Spleen (tissue), 7 donors: ENCODE results near the gene STYK1.

Experiments used
- POLR2A ChIP-seq, 3 donors: fragments of 450-650 bp; IDR thresholded peaks; one replicate each; pipeline ENCODE4 v1.5.1; 2017; ENCODE audit warnings: antibody characterized with exemption in 3 of 3, mild to moderate bottlenecking in 1 of 3
- TF ChIP-seq, protein P1 (sequence below), 11 experiments: fragments of 200-600 bp in 7 of 11; fragments of 450-650 bp in 4 of 11; sonication (generic) in 4 of 11; IDR thresholded peaks in 8 of 11; conservative IDR thresholded peaks in 3 of 11; 1 replicate in 7 of 11; 2 replicates in 4 of 11; pipeline versions ENCODE4 v1.4.0 to v1.8.0; 2016 to 2021; ENCODE audit warnings: antibody characterized with exemption in 11 of 11, inconsistent platforms in 4 of 11, mild to moderate bottlenecking in 1 of 11
- donor health status: DM: no; HTN: no; CAD: no; lungs with moderate emphysema.
- donor health status: DM: no; HTN: no; CAD: no.
- donor health status: DM: no; HTN: no; CAD: no.

DNA sequence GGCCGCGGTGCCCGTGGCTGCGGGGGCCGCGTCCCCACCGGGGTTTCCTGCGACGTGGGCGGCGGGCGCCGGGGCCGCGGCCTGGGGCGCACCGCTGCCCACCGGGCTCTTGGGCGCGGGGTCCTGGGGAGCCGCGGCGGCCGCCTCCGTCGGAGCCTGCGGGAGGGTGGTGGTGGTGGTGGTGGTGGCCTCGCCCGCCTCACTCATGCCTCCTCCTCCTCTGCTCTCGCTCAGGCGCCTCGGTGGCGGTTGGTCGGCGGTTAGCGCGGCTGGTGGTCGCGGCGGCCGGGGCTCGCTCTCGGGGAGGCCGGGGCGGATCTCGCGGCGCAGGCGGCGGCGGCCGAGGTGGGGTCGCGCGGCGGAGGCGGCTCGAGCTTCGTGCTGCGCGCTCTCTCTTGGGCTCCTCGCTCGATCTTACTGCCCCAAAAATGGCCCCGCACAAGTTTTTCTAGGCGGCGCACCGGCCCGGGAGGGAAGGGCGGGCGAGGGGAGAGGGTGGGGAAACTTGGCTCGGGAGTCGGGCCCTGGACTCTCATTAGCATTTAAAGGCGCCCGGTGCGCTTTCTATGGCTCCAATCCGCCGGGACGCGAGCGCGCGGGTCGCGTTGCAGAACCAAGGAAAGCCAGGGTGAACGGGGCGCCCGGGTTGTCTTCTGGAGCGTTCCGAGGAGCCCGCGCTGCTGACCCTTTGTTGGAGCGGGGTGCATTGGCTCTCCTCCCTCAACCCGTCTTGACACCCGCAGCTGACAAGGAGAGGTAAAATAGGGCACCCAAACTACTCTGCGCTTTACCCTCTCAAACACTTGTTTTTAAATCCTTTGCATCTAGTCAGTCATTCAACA lies 49.3 kb upstream of the STYK1 start, which contains the start of gene YBX3:
- peak in 1 of 3 donors; percentile 67 for TF ChIP-seq POLR2A (IDR thresholded peaks at IDR 0.05)
- TF ChIP-seq, protein P1, sequence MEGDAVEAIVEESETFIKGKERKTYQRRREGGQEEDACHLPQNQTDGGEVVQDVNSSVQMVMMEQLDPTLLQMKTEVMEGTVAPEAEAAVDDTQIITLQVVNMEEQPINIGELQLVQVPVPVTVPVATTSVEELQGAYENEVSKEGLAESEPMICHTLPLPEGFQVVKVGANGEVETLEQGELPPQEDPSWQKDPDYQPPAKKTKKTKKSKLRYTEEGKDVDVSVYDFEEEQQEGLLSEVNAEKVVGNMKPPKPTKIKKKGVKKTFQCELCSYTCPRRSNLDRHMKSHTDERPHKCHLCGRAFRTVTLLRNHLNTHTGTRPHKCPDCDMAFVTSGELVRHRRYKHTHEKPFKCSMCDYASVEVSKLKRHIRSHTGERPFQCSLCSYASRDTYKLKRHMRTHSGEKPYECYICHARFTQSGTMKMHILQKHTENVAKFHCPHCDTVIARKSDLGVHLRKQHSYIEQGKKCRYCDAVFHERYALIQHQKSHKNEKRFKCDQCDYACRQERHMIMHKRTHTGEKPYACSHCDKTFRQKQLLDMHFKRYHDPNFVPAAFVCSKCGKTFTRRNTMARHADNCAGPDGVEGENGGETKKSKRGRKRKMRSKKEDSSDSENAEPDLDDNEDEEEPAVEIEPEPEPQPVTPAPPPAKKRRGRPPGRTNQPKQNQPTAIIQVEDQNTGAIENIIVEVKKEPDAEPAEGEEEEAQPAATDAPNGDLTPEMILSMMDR (IDR thresholded peaks at IDR 0.05 in 8 of 11, conservative IDR thresholded peaks at IDR 0.05 in 3 of 11): peak in 1 of 11 experiments; percentile 23
